ENCODE results near the gene C11orf71. TPM values are rescaled to one million over a fixed set of nuclear protein-coding genes. Genes with fewer than 3 reads are reported as not detected.

The C11orf71 gene
- total and polyA plus RNA-seq, 2 donors: 5.7 to 8.6 TPM

GRCh38 chr11:114392735-114393667 lies 7.3 kb downstream of the C11orf71 start:
- WGBS: 87% methylated on average over 4 of the region's 4 CpGs
- no peak overlapping the region for H3K27ac ChIP-seq (ENCODE audit: low read depth)
- no peak overlapping the region for H3K4me3 ChIP-seq (ENCODE audit: low read depth, low read length)
- H3K4me1 ChIP-seq (ENCODE audit: insufficient read depth): no peaks in the 10 kb centered on the region
- DNase-seq (ENCODE audit: extremely low spot score): no peak
- no peaks in the 10 kb centered on the region for H3K36me3 ChIP-seq (ENCODE audit: insufficient read depth)

- H3K36me3 ChIP-seq (ENCODE audit: insufficient read depth): no peaks in the 10 kb centered on the region
- no peak overlapping the region for H3K4me3 ChIP-seq (ENCODE audit: low read depth, low read length)
- DNase-seq (ENCODE audit: extremely low spot score): no peak
- 86% methylated on average over 1 of the region's 1 CpG for WGBS
- H3K4me1 ChIP-seq (ENCODE audit: insufficient read depth): no peaks in the 10 kb centered on the region
- no peak overlapping the region for H3K27ac ChIP-seq (ENCODE audit: low read depth)
These were observed 13.8 kb downstream of the C11orf71 start for GRCh38 chr11:114386545-114386944.

GRCh38 chr11:114386131-114386530 lies 14.2 kb downstream of the C11orf71 start:
- Histone ChIP-seq H3K36me3 (ENCODE audit: insufficient read depth) (no peaks in the 10 kb centered on the region), H3K4me1 (ENCODE audit: insufficient read depth) (no peaks in the 10 kb centered on the region), H3K4me3 (ENCODE audit: low read depth, low read length) (no peak overlapping the region), H3K27ac (ENCODE audit: low read depth) (no peak overlapping the region)
- DNase-seq (ENCODE audit: extremely low spot score): no peak
- WGBS: 48% methylated on average over 2 of the region's 2 CpGs

GRCh38 chr11:114384487-114384886 lies 15.8 kb downstream of the C11orf71 start:
- Histone ChIP-seq H3K4me1 (ENCODE audit: insufficient read depth) (no peaks in the 10 kb centered on the region), H3K27ac (ENCODE audit: low read depth) (no peak overlapping the region), H3K4me3 (ENCODE audit: low read depth, low read length) (no peak overlapping the region), H3K36me3 (ENCODE audit: insufficient read depth) (no peaks in the 10 kb centered on the region)
- DNase-seq (ENCODE audit: extremely low spot score): no peak
- 95% methylated on average over 1 of the region's 1 CpG for WGBS

- 98% methylated on average over 3 of the region's 3 CpGs for WGBS
- H3K4me1 ChIP-seq (ENCODE audit: insufficient read depth): no peaks in the 10 kb centered on the region
- no peaks in the 10 kb centered on the region for H3K36me3 ChIP-seq (ENCODE audit: insufficient read depth)
- DNase-seq (ENCODE audit: extremely low spot score): no peak
- H3K4me3 ChIP-seq (ENCODE audit: low read depth, low read length): no peak overlapping the region
- no peak overlapping the region for H3K27ac ChIP-seq (ENCODE audit: low read depth)
These were observed 17.8 kb downstream of the C11orf71 start for GRCh38 chr11:114382509-114382908.

GRCh38 chr11:114379394-114380069 lies 20.8 kb downstream of the C11orf71 start:
- DNase-seq (ENCODE audit: extremely low spot score): no peak
- no peaks in the 10 kb centered on the region for H3K4me1 ChIP-seq (ENCODE audit: insufficient read depth)
- WGBS: 82% methylated on average over 5 of the region's 5 CpGs

GRCh38 chr11:114377612-114378267 lies 22.6 kb downstream of the C11orf71 start:
- Histone ChIP-seq H3K4me1 (ENCODE audit: insufficient read depth) (no peaks in the 10 kb centered on the region), H3K36me3 (ENCODE audit: insufficient read depth) (no peaks in the 10 kb centered on the region), H3K27ac (ENCODE audit: low read depth) (no peak overlapping the region), H3K4me3 (ENCODE audit: low read depth, low read length) (no peak overlapping the region)
- WGBS: 81% methylated on average over 7 of the region's 7 CpGs
- DNase-seq (ENCODE audit: extremely low spot score): no peak

More at GRCh38 chr11:114379394-114380069, 20.8 kb downstream of the C11orf71 start:
- no peak overlapping the region for H3K4me3 ChIP-seq (ENCODE audit: low read depth, low read length)
- no peaks in the 10 kb centered on the region for H3K36me3 ChIP-seq (ENCODE audit: insufficient read depth)
- H3K27ac ChIP-seq (ENCODE audit: low read depth): no peak overlapping the region

- 92% methylated on average over 3 of the region's 3 CpGs for WGBS
- Histone ChIP-seq H3K4me1 (ENCODE audit: insufficient read depth) (no peaks in the 10 kb centered on the region), H3K36me3 (ENCODE audit: insufficient read depth) (no peaks in the 10 kb centered on the region), H3K4me3 (ENCODE audit: low read depth, low read length) (no peak overlapping the region), H3K27ac (ENCODE audit: low read depth) (no peak overlapping the region)
- DNase-seq (ENCODE audit: extremely low spot score): no peak
These were observed 25.3 kb downstream of the C11orf71 start for GRCh38 chr11:114375052-114375451.

- no peaks in the 10 kb centered on the region for H3K4me1 ChIP-seq (ENCODE audit: insufficient read depth)
- no peak for DNase-seq (ENCODE audit: extremely low spot score)
- 73% methylated on average over 5 of the region's 5 CpGs for WGBS
These were observed 31.2 kb downstream of the C11orf71 start for GRCh38 chr11:114368918-114369680.

GRCh38 chr11:114367244-114367957 lies 32.9 kb downstream of the C11orf71 start:
- Histone ChIP-seq H3K4me1 (ENCODE audit: insufficient read depth) (no peaks in the 10 kb centered on the region), H3K36me3 (ENCODE audit: insufficient read depth) (no peaks in the 10 kb centered on the region), H3K27ac (ENCODE audit: low read depth) (no peak overlapping the region), H3K4me3 (ENCODE audit: low read depth, low read length) (no peak overlapping the region)
- no peak for DNase-seq (ENCODE audit: extremely low spot score)
- 73% methylated on average over 9 of the region's 9 CpGs for WGBS

More at GRCh38 chr11:114368918-114369680, 31.2 kb downstream of the C11orf71 start:
- Histone ChIP-seq H3K27ac (ENCODE audit: low read depth) (no peak overlapping the region), H3K4me3 (ENCODE audit: low read depth, low read length) (no peak overlapping the region), H3K36me3 (ENCODE audit: insufficient read depth) (no peaks in the 10 kb centered on the region)

- Histone ChIP-seq H3K36me3 (ENCODE audit: insufficient read depth) (no peaks in the 10 kb centered on the region), H3K27ac (ENCODE audit: low read depth) (no peak overlapping the region), H3K4me3 (ENCODE audit: low read depth, low read length) (no peak overlapping the region), H3K4me1 (ENCODE audit: insufficient read depth) (no peaks in the 10 kb centered on the region)
- DNase-seq (ENCODE audit: extremely low spot score): no peak
- WGBS: 64% methylated on average over 13 of the region's 13 CpGs
These were observed 33.7 kb downstream of the C11orf71 start for GRCh38 chr11:114366331-114367243.

- no peak for DNase-seq (ENCODE audit: extremely low spot score)
- Histone ChIP-seq H3K4me1 (ENCODE audit: insufficient read depth) (no peaks in the 10 kb centered on the region), H3K4me3 (ENCODE audit: low read depth, low read length) (no peak overlapping the region), H3K36me3 (ENCODE audit: insufficient read depth) (no peaks in the 10 kb centered on the region), H3K27ac (ENCODE audit: low read depth) (no peak overlapping the region)
- 58% methylated on average over 3 of the region's 3 CpGs for WGBS
These were observed 37.4 kb downstream of the C11orf71 start for GRCh38 chr11:114362958-114363357.

All from urinary bladder (tissue), 4 donors.